Measurements from ENCODE around the gene CSRP3.
"Not testable (repeated sequence)": the region's sequence is repeated elsewhere in the genome, so short reads cannot be mapped to it uniquely, and the experiment has no call there.

CSRP3 gene

GRCh38 chr11:19136884-19137283, 64.9 kb downstream of the CSRP3 start:
- not testable (repeated sequence) for H3K4ac ChIP-seq (ENCODE audit: low read depth, low read length); H3K27ac ChIP-seq (ENCODE audit: low read depth, low read length); H4K91ac ChIP-seq (ENCODE audit: low read depth, low read length); H4K8ac ChIP-seq (ENCODE audit: low read depth, low read length); H2BK120ac ChIP-seq (ENCODE audit: insufficient read depth, low read length, poor library complexity); H3K14ac ChIP-seq (ENCODE audit: low read length); H2AFZ ChIP-seq (ENCODE audit: insufficient read depth, low read length, poor library complexity); H3K18ac ChIP-seq (ENCODE audit: low read length); H3K4me1 ChIP-seq (ENCODE audit: control insufficient read depth in 1 of 2, insufficient read depth in 2 of 2, low read length in 2 of 2); H2BK12ac ChIP-seq (ENCODE audit: low read length); H3K79me2 ChIP-seq (ENCODE audit: control insufficient read depth, insufficient read depth, low read length, poor library complexity); H3K36me3 ChIP-seq (ENCODE audit: control insufficient read depth in 1 of 2, insufficient read depth in 2 of 2, low read length in 2 of 2); H3K4me2 ChIP-seq (ENCODE audit: low read length); H3K27me3 ChIP-seq (ENCODE audit: insufficient read depth, low read length); H3K9me3 ChIP-seq (ENCODE audit: insufficient read depth, low read depth, low read length); H3K79me1 ChIP-seq (ENCODE audit: low read length); H3K9ac ChIP-seq (ENCODE audit: low read length); H2AK5ac ChIP-seq (ENCODE audit: low read length); H3K4me3 ChIP-seq (ENCODE audit: low read depth, low read length); H3K23ac ChIP-seq (ENCODE audit: low read length); DNase-seq; H4K12ac ChIP-seq (ENCODE audit: low read depth, low read length); H2BK5ac ChIP-seq (ENCODE audit: low read depth, low read length, poor library complexity)
- no CpG with 5 or more reads among the region's 4 CpGs for WGBS (ENCODE audit: extremely low coverage, insufficient coverage, insufficient read length)

- no peaks in the 10 kb centered on the region for H3K4me1 ChIP-seq (ENCODE audit: control insufficient read depth in 1 of 2, insufficient read depth in 2 of 2, low read length in 2 of 2)
- no peaks in the 10 kb centered on the region for H3K79me1 ChIP-seq (ENCODE audit: low read length)
- H2AFZ ChIP-seq (ENCODE audit: insufficient read depth, low read length, poor library complexity) = no peak overlapping the region
- H2BK12ac ChIP-seq (ENCODE audit: low read length) = no peak overlapping the region
- H3K4me3 ChIP-seq (ENCODE audit: low read depth, low read length) = no peak overlapping the region
- H3K9ac ChIP-seq (ENCODE audit: low read length) = no peak overlapping the region
- no peak overlapping the region for H2BK120ac ChIP-seq (ENCODE audit: insufficient read depth, low read length, poor library complexity)
- H3K23ac ChIP-seq (ENCODE audit: low read length) = no peak overlapping the region
- H3K36me3 ChIP-seq (ENCODE audit: control insufficient read depth in 1 of 2, insufficient read depth in 2 of 2, low read length in 2 of 2) = peaks cover 0 to 6% of the 10 kb centered on the region in 2 experiments
- H3K27me3 ChIP-seq (ENCODE audit: insufficient read depth, low read length) = no peaks in the 10 kb centered on the region
- DNase-seq = no peak
- H2AK5ac ChIP-seq (ENCODE audit: low read length) = no peak overlapping the region
- H4K91ac ChIP-seq (ENCODE audit: low read depth, low read length) = no peak overlapping the region
- no peaks in the 10 kb centered on the region for H3K79me2 ChIP-seq (ENCODE audit: control insufficient read depth, insufficient read depth, low read length, poor library complexity)
- H3K14ac ChIP-seq (ENCODE audit: low read length) = no peak overlapping the region
- no CpG with 5 or more reads among the region's 1 CpG for WGBS (ENCODE audit: extremely low coverage, insufficient coverage, insufficient read length)
- no peak overlapping the region for H2BK5ac ChIP-seq (ENCODE audit: low read depth, low read length, poor library complexity)
- H3K27ac ChIP-seq (ENCODE audit: low read depth, low read length) = no peak overlapping the region
- H3K4me2 ChIP-seq (ENCODE audit: low read length) = no peak overlapping the region
- H3K4ac ChIP-seq (ENCODE audit: low read depth, low read length) = no peak overlapping the region
- no peak overlapping the region for H4K8ac ChIP-seq (ENCODE audit: low read depth, low read length)
- H4K12ac ChIP-seq (ENCODE audit: low read depth, low read length) = no peak overlapping the region
- H3K18ac ChIP-seq (ENCODE audit: low read length) = no peak overlapping the region
- H3K9me3 ChIP-seq (ENCODE audit: insufficient read depth, low read depth, low read length) = no peaks in the 10 kb centered on the region
These were observed 67.8 kb downstream of the CSRP3 start for GRCh38 chr11:19134004-19134403.

Data from trophoblast cell (in vitro differentiated cells and primary cell).